Right lobe of liver (tissue), 6 donors: ENCODE results near the gene RPS6KA2. TPM values are rescaled to one million over a fixed set of nuclear protein-coding genes. Genes with fewer than 3 reads are reported as not detected.

ENCODE experiments used
- ATAC-seq, 4 donors: fragments of 200-7000 bp; cut with Tn5 transposase; one replicate each; pipeline ENCODE4 v1.9.1; 2020; ENCODE audit warnings: mild to moderate bottlenecking in 4 of 4, moderate library complexity in 4 of 4
- DNase-seq, 3 donors: peaks; one replicate each; pipeline ENCODE4 v3.0.0-alpha.2; 2020
- H3K27ac ChIP-seq, 3 donors: fragments of 200-600 bp; one replicate each; pipeline ENCODE4 v1.8.0; 2022
- H3K27me3 ChIP-seq, 2 donors: fragments of 200-600 bp; one replicate each; pipeline ENCODE4 v1.8.0; 2022
- H3K36me3 ChIP-seq, 4 donors: fragments of 200-600 bp; sonication (generic) in 1 of 4; one replicate each; pipeline versions ENCODE4 v1.5.1 to v1.8.0; 2017 to 2022; ENCODE audit warnings: control low read depth in 1 of 4
- H3K4me1 ChIP-seq, 4 donors: fragments of 200-600 bp; sonication (generic) in 1 of 4; one replicate each; pipeline versions ENCODE4 v1.5.1 to v1.8.0; 2017 to 2022; ENCODE audit warnings: control low read depth in 1 of 4
- H3K4me3 ChIP-seq, 3 donors: fragments of 200-600 bp; one replicate each; pipeline ENCODE4 v1.8.0; 2022
- H3K9me3 ChIP-seq, 4 donors: fragments of 200-600 bp; sonication (generic) in 1 of 4; one replicate each; pipeline versions ENCODE4 v1.5.1 to v1.8.0; 2017 to 2022; ENCODE audit warnings: control low read depth in 1 of 4
- CTCF ChIP-seq, 4 donors: fragments of 200-600 bp in 3 of 4; fragments of 450-650 bp in 1 of 4; IDR thresholded peaks; one replicate each; pipeline versions ENCODE4 v1.5.1 to v1.8.0; 2016 to 2022; ENCODE audit warnings: antibody characterized with exemption in 4 of 4, mild to moderate bottlenecking in 2 of 4
- POLR2A ChIP-seq: fragments of 450-650 bp; IDR thresholded peaks from one replicate; pipeline ENCODE4 v1.6.1; 2017; ENCODE audit warnings: antibody characterized with exemption, mild to moderate bottlenecking
- WGBS: methylation state at CpG from one replicate; pipeline ENCODE4 v1.1.6; 2018; ENCODE audit warnings: low coverage, low lambda C conversion rate; ENCODE audit not compliant: insufficient coverage; ENCODE audit errors: missing lambda C conversion rate; 5-methylcytosine and 5-hydroxymethylcytosine counted together
- intact Hi-C, 2 donors: fragments of 100-400 bp; cut with DNase I; formaldehyde crosslinking; loops; one replicate each; pipeline versions ENCODE4 v1.11.2 to v1.14.1; 2022
- total RNA-seq, 6 experiments: library from RNA; depleted of rRNA in 2 of 6; stranded (reverse); fragments of >200 nt in 2 of 6; fragmentation: NEBNext Ultra II Directional in 3 of 6; extraction: Animal tissue kit (Norgen Biotek cat#: 25700) in 3 of 6; gene quantifications; one replicate each; pipeline versions ENCODE4 v1.1.0 to v1.2.4, GENCODE V29; 2016 to 2023
- donor health status: DM: no; HTN: yes; CAD: no.
- donor health status: DM: no; HTN: no; CAD: no.
- donor health status: DM: no; HTN: no; CAD: no.
- donor health status: DM: no; HTN: yes; CAD: no.
- donor health status: DM: no; HTN: yes; CAD: no.

Gene RPS6KA2
- total RNA-seq, 6 experiments from 2014 or later, result 6.4 to 18.1 (median 11.1) TPM

- no peak overlapping the region for H3K27ac ChIP-seq
- intact Hi-C loops, result no loop called here
- H3K36me3 ChIP-seq, result no peaks in the 10 kb centered on the region
- 82% methylated on average over 6 of the region's 11 CpGs for WGBS
- ATAC-seq, result no peak
- no peaks in the 10 kb centered on the region for H3K9me3 ChIP-seq
- no peaks in the 10 kb centered on the region for H3K27me3 ChIP-seq
- no peaks in the 10 kb centered on the region for H3K4me1 ChIP-seq
- H3K4me3 ChIP-seq, result no peak overlapping the region
- TF ChIP-seq CTCF (IDR thresholded peaks at IDR 0.05), result no peak
- DNase-seq, result no peak
Measured at GRCh38 chr6:166612471-166612881, 14.6 kb downstream of the RPS6KA2 start.

GRCh38 chr6:166611631-166612030, 15.4 kb downstream of the RPS6KA2 start:
- TF ChIP-seq CTCF (IDR thresholded peaks at IDR 0.05) (no peak), POLR2A (no peak)
- no peak for ATAC-seq
- no peak overlapping the region for H3K4me3 ChIP-seq
- WGBS, result 86% methylated on average over 1 of the region's 4 CpGs
- no peaks in the 10 kb centered on the region for H3K27me3 ChIP-seq
- no peak for DNase-seq
- no peaks in the 10 kb centered on the region for H3K36me3 ChIP-seq
- H3K4me1 ChIP-seq, result no peaks in the 10 kb centered on the region
- no peaks in the 10 kb centered on the region for H3K9me3 ChIP-seq
- intact Hi-C loops, result no loop called here
- H3K27ac ChIP-seq, result no peak overlapping the region

GRCh38 chr6:166610069-166610468, 17.0 kb downstream of the RPS6KA2 start:
- intact Hi-C loops, result no loop called here
- DNase-seq, result no peak
- Histone ChIP-seq H3K27ac (no peak overlapping the region), H3K36me3 (no peaks in the 10 kb centered on the region), H3K4me3 (no peak overlapping the region), H3K9me3 (no peaks in the 10 kb centered on the region), H3K4me1 (no peaks in the 10 kb centered on the region), H3K27me3 (no peaks in the 10 kb centered on the region)
- no peak for ATAC-seq
- TF ChIP-seq POLR2A, result no peak
- TF ChIP-seq CTCF (IDR thresholded peaks at IDR 0.05), result no peak
- WGBS, result 92% methylated on average over 9 of the region's 9 CpGs

GRCh38 chr6:166608774-166609173, 18.3 kb downstream of the RPS6KA2 start:
- no peaks in the 10 kb centered on the region for H3K27me3 ChIP-seq
- no peaks in the 10 kb centered on the region for H3K9me3 ChIP-seq
- no peak for ATAC-seq
- WGBS, result 77% methylated on average over 4 of the region's 4 CpGs
- no peaks in the 10 kb centered on the region for H3K4me1 ChIP-seq
- TF ChIP-seq POLR2A (no peak), CTCF (IDR thresholded peaks at IDR 0.05) (no peak)
- no peak for DNase-seq
- intact Hi-C loops, result no loop called here
- H3K4me3 ChIP-seq, result no peak overlapping the region
- no peak overlapping the region for H3K27ac ChIP-seq
- H3K36me3 ChIP-seq, result no peaks in the 10 kb centered on the region

GRCh38 chr6:166605752-166606151, 21.3 kb downstream of the RPS6KA2 start:
- DNase-seq, result no peak
- H3K4me1 ChIP-seq, result no peaks in the 10 kb centered on the region
- 88% methylated on average over 5 of the region's 6 CpGs for WGBS
- H3K9me3 ChIP-seq, result no peaks in the 10 kb centered on the region
- no peak overlapping the region for H3K4me3 ChIP-seq
- H3K36me3 ChIP-seq, result no peaks in the 10 kb centered on the region
- H3K27ac ChIP-seq, result no peak overlapping the region
- TF ChIP-seq CTCF (IDR thresholded peaks at IDR 0.05) (no peak), POLR2A (no peak)
- no peak for ATAC-seq
- intact Hi-C loops, result no loop called here
- H3K27me3 ChIP-seq, result no peaks in the 10 kb centered on the region
